GM19452 (cell line): ENCODE measurements around the gene SIGLEC14.

ENCODE experiments used
- ATAC-seq: cut with Tn5 transposase; IDR thresholded peaks from one replicate; pipeline ENCODE4 v1.9.1; 2021; ENCODE audit not compliant: unreplicated experiment

Gene SIGLEC14

GRCh38 chr19:51626675-51627074 is 19.9 kb downstream of the SIGLEC14 start:
- ATAC-seq = no peak

- peak; percentile 71 for ATAC-seq
Measured at GRCh38 chr19:51621178-51621577, 25.4 kb downstream of the SIGLEC14 start.

- ATAC-seq = no peak
Measured at GRCh38 chr19:51615991-51616390, 30.6 kb downstream of the SIGLEC14 start.

- no peak for ATAC-seq
Measured at GRCh38 chr19:51614789-51615188, 31.8 kb downstream of the SIGLEC14 start.

- ATAC-seq = no peak
Measured at GRCh38 chr19:51610576-51610975, 36.0 kb downstream of the SIGLEC14 start.

GRCh38 chr19:51607920-51608562 is 38.6 kb downstream of the SIGLEC14 start:
- no peak for ATAC-seq

- peak; percentile 96 for ATAC-seq
Measured at GRCh38 chr19:51607077-51607476, 39.5 kb downstream of the SIGLEC14 start.

- ATAC-seq = no peak
Measured at GRCh38 chr19:51602189-51602854, 44.3 kb downstream of the SIGLEC14 start.

- no peak for ATAC-seq
Measured at GRCh38 chr19:51600940-51601580, 45.6 kb downstream of the SIGLEC14 start.

GRCh38 chr19:51599084-51599483 is 47.5 kb downstream of the SIGLEC14 start:
- no peak for ATAC-seq

GRCh38 chr19:51598159-51598915 is 48.3 kb downstream of the SIGLEC14 start:
- no peak for ATAC-seq

- ATAC-seq = no peak
Measured at GRCh38 chr19:51595190-51596175, 51.1 kb downstream of the SIGLEC14 start.

- ATAC-seq = peak; percentile 3
Measured at GRCh38 chr19:51594774-51595109, 51.9 kb downstream of the SIGLEC14 start.

GRCh38 chr19:51593969-51594773 is 52.5 kb downstream of the SIGLEC14 start:
- ATAC-seq = peak; percentile 96

GRCh38 chr19:51593138-51593890 is 53.3 kb downstream of the SIGLEC14 start:
- no peak for ATAC-seq
